ENCODE data around the gene MACROD2.

Gene MACROD2

DNA sequence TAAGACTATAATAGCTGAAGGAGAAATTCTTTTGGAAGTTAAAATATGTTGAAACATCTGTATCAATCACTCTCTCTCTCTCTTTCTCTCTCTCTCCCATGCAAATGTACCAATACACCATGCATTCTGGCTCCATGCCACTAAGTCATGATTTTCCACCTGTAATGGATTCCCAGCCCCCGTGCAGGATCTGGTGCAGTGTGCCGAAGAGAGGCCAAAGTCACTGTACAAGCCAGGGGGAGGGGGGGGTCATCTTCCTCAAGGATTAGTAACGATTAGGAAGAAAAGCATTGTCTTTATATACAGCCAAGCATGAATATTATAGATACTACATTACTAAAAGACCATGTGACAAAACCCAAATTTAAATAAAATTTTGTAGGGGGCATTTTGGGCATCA, 1852.8 kb downstream of the MACROD2 start:
- Histone ChIP-seq H3K27me3 (ENCODE audit: low read depth) (no peaks in the 10 kb centered on the region), H3K9me3 (no peaks in the 10 kb centered on the region), H3K4me1 (peaks cover 6% of the 10 kb centered on the region), H3K36me3 (replicated peaks) (no peaks in the 10 kb centered on the region), H3K4me3 (no peak overlapping the region)
- in situ Hi-C loops (cut with MboI; ENCODE audit: low sequenced_read_pairs) = no loop called here
- no peak for DNase-seq (ENCODE audit: low spot score in 2 of 2)

DNA sequence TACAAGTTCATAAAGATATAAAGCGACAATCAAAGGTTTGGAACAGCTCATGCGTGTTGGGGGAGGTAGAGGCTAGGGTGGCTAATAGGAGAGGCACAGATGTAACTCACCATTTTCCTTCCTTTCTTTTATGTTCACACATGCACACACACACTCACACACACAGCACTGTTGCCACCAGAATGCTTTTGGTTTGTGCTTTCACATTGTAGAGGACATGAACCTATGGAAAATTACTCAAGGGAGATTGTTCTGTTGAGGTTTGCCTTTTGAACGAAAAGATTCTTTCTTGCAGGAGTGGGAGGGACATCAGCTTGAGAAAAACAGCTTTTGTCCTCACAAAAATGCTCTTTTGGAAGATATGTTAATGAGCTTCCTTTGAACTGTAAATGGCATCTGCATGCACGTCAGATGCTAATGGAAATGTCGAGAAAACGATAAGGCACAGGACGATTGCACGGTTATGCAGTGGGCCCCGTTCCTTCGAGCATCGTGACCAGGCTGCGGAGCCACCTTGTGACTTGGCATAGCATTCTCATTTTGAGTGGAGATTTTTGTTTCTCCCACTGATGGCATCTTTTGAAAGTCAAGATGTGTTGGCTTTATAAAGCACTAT, 1853.8 kb downstream of the MACROD2 start:
- H3K36me3 ChIP-seq (replicated peaks) = no peaks in the 10 kb centered on the region
- no peak overlapping the region for H3K4me3 ChIP-seq
- no peaks in the 10 kb centered on the region for H3K9me3 ChIP-seq
- in situ Hi-C loops (cut with MboI; ENCODE audit: low sequenced_read_pairs) = no loop called here
- DNase-seq (ENCODE audit: low spot score in 2 of 2) = peak; percentile 20 to 60
- H3K27me3 ChIP-seq (ENCODE audit: low read depth) = no peaks in the 10 kb centered on the region
- peaks cover 6% of the 10 kb centered on the region for H3K4me1 ChIP-seq

DNA sequence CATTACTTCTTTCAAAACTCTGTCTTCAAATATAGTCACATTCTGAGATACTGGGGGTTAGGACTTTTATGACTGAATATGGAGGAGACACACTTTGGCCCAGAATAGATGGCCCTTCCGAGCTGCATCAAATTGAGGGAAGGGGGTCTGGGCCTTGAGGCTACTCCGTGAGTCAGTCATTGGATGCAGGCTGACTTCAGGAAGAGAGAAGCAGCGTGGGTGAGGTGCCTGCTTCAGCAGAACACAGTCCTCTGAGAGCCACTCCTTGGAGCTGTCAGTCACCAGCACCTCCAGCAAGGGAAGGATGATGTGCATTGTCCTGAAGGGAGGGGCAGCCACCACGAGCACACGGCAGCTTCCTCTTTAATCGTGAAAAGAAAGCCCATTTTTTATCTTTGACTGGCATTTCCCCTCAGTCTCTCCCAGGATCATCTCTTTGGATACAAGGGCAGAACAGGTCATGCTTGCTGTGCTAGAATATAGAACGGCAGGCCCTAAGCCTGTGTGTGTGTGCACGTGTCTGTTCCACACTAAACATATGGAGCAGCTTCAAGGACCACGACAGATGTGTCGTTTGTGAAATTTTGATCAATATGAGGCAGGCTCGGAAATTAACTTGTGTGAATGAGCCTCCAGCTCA, 1856.4 kb downstream of the MACROD2 start:
- Histone ChIP-seq H3K4me1 (peaks cover 6% of the 10 kb centered on the region), H3K9me3 (no peaks in the 10 kb centered on the region), H3K4me3 (no peak overlapping the region), H3K36me3 (replicated peaks) (no peaks in the 10 kb centered on the region), H3K27me3 (ENCODE audit: low read depth) (no peaks in the 10 kb centered on the region)
- no peak for DNase-seq (ENCODE audit: low spot score in 2 of 2)
- in situ Hi-C loops (cut with MboI; ENCODE audit: low sequenced_read_pairs) = no loop called here

DNA sequence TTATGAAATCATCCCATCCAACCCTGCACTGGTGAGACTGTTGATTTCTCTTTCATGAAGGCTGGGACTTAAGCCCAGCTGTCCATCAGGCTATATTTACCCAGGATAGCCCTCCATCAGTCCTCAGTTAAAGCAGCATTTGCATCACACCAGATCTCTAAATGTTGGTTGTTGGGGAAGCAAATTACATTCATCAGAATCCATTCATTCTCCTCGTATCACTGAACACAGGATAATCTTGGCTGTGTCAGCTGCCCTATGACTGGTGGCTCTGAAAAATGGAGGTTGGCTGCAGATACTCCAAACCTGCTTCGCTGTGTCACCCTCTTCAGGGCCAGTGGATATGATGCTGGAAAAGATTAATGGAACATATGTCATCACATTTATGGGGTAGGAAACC, 1859.6 kb downstream of the MACROD2 start:
- H3K9me3 ChIP-seq = no peaks in the 10 kb centered on the region
- in situ Hi-C loops (cut with MboI; ENCODE audit: low sequenced_read_pairs) = no loop called here
- no peaks in the 10 kb centered on the region for H3K27me3 ChIP-seq (ENCODE audit: low read depth)
- H3K36me3 ChIP-seq (replicated peaks) = no peaks in the 10 kb centered on the region
- no peak overlapping the region for H3K4me3 ChIP-seq
- no peak for DNase-seq (ENCODE audit: low spot score in 2 of 2)
- H3K4me1 ChIP-seq = no peaks in the 10 kb centered on the region

DNA sequence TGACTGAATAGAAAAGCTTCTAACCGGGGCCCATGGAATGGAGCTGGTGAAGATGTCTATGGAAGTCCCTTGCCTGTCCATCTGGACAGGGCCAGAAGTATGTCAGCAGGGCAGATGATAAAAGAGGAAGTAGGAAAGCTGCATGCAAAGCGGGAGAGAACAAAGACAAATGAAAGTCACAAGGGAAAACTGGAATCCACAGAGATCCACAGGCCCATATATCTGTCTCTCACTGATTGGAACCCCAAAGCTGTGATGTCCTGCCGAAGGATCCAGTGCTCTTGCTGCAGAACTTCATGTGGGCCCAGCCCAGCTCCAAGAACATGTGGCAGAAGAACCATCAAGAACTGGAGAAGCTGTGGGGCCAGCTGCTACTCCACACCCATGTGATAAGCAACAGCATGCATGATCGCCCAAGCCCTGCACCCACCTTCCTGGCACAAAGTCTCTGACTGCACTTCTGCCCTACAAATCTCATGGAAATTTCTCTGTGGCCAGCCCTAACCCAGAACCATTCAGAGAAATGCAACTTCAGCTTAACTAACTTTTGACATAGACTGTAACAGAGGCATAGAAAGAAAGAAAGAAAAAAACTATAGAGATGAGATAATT, 1862.0 kb downstream of the MACROD2 start:
- H3K4me1 ChIP-seq = no peaks in the 10 kb centered on the region
- no peaks in the 10 kb centered on the region for H3K36me3 ChIP-seq (replicated peaks)
- DNase-seq (ENCODE audit: low spot score in 2 of 2) = no peak
- H3K27me3 ChIP-seq (ENCODE audit: low read depth) = no peaks in the 10 kb centered on the region
- H3K4me3 ChIP-seq = no peak overlapping the region
- H3K9me3 ChIP-seq = no peaks in the 10 kb centered on the region
- in situ Hi-C loops (cut with MboI; ENCODE audit: low sequenced_read_pairs) = no loop called here

DNA sequence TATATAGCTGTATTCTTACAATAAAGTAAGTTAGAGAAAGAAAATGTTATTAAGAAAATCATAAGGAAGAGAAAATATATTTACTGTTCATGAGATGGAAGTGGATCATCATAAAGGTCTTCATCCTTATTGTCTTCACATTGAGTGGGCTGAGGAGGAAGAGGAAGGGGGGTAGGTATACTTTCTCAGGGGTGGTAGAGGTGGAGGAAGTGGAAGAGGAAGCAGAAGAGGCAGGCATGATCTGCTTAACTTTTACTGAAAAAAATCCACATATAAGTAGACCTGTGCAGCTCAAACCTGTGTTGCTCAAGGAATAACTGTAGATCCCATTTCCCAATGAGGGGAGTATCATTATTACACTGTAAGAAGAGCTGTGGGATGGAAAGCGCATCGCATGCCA, 1863.7 kb downstream of the MACROD2 start:
- in situ Hi-C loops (cut with MboI; ENCODE audit: low sequenced_read_pairs) = no loop called here
- Histone ChIP-seq H3K9me3 (no peaks in the 10 kb centered on the region), H3K4me3 (no peak overlapping the region), H3K4me1 (no peaks in the 10 kb centered on the region), H3K27me3 (ENCODE audit: low read depth) (no peaks in the 10 kb centered on the region), H3K36me3 (replicated peaks) (no peaks in the 10 kb centered on the region)
- DNase-seq (ENCODE audit: low spot score in 2 of 2) = no peak

DNA sequence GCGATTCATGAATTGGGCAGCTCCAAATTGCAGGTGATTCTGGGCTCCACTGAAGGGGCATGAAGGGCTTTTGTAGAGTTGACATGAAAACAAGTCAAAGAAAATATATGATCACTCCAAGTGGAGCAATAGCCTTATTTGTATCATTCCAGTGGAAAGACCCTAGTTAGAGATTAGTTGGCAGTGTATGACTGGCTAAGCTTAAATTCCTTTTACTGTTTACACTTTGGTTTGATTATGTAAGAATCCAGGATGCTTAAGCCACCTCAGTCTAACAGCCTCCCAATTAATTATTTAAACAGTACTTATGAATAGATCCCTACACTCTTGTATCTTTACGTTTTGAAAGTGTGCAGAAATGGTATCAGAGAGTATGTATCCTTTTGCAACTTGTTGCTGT, 1865.5 kb downstream of the MACROD2 start:
- in situ Hi-C loops (cut with MboI; ENCODE audit: low sequenced_read_pairs) = no loop called here
- no peaks in the 10 kb centered on the region for H3K9me3 ChIP-seq
- H3K27me3 ChIP-seq (ENCODE audit: low read depth) = no peaks in the 10 kb centered on the region
- H3K4me3 ChIP-seq = no peak overlapping the region
- DNase-seq (ENCODE audit: low spot score in 2 of 2) = no peak
- H3K4me1 ChIP-seq = no peaks in the 10 kb centered on the region
- H3K36me3 ChIP-seq (replicated peaks) = no peaks in the 10 kb centered on the region

DNA sequence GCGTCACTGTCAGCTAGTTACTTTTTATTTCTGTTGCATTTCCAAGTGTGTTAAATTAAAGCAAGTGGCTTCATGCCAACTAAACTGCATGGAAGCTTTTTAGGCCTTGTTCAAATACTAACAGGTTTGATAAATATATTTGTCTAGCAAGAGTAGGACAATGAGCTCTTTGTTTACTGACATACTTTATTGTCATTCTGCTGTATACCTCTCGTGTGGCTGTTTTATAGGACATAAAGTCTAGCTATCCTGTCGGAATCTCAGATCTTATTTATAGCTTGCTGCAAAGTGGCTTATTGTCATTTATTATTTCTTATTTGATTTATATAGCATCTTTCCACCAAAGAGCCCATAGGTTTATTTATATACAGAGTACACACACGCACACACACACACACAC, 1866.9 kb downstream of the MACROD2 start:
- Histone ChIP-seq H3K27me3 (ENCODE audit: low read depth) (no peaks in the 10 kb centered on the region), H3K9me3 (no peaks in the 10 kb centered on the region), H3K4me3 (no peak overlapping the region), H3K4me1 (no peaks in the 10 kb centered on the region), H3K36me3 (replicated peaks) (no peaks in the 10 kb centered on the region)
- no peak for DNase-seq (ENCODE audit: low spot score in 2 of 2)
- in situ Hi-C loops (cut with MboI; ENCODE audit: low sequenced_read_pairs) = no loop called here

DNA sequence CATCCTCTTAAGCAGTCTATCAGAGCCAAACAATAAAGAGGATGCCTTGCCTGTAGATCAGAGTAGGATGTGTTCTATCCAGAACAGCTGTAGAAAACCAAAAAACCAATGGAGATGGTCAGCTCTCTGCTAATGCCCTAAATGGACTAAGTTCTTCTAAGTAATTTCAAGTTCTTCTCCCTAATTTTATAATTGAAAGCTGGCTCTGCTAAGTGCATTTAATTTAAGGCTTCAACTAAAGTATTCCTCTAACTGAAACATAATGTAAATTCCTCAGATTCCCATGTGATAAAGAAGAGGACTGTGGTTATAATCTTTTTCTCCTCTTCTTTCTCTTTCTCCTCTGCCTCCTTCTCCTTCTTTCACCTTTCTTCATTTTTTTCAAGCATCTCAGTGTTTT, 1868.4 kb downstream of the MACROD2 start:
- DNase-seq (ENCODE audit: low spot score in 2 of 2) = no peak
- in situ Hi-C loops (cut with MboI; ENCODE audit: low sequenced_read_pairs) = no loop called here
- H3K4me1 ChIP-seq = no peaks in the 10 kb centered on the region
- no peaks in the 10 kb centered on the region for H3K36me3 ChIP-seq (replicated peaks)
- no peak overlapping the region for H3K4me3 ChIP-seq
- no peaks in the 10 kb centered on the region for H3K9me3 ChIP-seq
- H3K27me3 ChIP-seq (ENCODE audit: low read depth) = no peaks in the 10 kb centered on the region

DNA sequence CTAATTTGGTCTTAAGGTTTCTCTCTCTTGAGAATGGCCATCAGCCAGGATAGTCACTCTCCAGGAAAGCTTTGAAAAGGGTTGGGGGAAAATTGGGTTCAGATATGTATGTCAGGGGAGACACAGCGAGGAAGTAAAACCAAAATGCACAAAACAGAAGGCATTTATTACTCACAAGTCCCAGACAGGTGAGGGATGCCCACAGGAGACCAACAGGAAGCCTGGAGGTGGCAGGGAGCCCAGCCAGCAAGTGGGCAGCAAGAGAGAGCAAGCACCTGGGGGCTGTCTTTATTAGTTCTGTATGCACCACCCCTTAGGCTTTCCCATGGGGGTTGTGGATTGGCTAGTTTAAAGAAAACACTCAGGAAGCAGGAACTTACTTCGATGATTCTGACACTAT, 1870.2 kb downstream of the MACROD2 start:
- Histone ChIP-seq H3K9me3 (no peaks in the 10 kb centered on the region), H3K27me3 (ENCODE audit: low read depth) (no peaks in the 10 kb centered on the region), H3K4me1 (no peaks in the 10 kb centered on the region), H3K36me3 (replicated peaks) (no peaks in the 10 kb centered on the region), H3K4me3 (no peak overlapping the region)
- in situ Hi-C loops (cut with MboI; ENCODE audit: low sequenced_read_pairs) = no loop called here
- no peak for DNase-seq (ENCODE audit: low spot score in 2 of 2)

DNA sequence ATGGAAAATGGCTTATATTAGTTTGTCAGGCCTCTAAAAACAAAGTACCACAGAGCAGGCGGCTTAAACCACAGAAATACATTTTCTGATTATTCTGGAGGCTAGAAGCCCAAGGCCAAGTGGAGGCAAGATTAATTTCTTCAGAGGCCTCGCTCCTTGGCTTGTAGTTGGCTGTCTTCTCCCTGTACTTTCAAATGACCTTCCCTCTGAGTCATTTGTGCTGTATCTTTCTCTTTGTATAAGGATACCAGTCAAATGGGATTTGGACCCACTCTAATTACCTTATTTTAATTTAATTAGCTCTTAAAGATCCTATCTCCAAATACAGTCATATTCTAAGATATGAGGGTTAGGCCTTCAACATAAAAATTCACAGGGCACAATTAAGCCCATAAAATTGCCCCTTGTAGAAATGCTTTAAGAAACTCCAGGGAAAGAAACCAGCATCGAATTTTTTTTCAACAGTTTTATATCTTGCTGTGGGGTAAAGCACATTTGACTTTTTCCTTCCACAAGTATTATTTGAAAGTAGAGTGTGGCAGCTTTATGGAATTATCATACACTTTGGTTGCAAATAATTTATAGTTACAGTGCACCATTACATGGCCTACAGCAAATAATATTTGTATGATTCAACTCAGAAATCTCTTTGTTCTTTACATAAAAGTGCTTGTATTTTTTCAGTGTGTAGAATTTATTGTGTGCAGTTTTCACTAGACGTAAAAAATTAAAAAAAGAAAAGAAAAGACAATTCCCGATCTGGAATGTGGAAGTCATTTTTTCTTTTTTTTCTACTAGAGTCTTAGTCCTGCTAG, 1871.8 kb downstream of the MACROD2 start:
- no peaks in the 10 kb centered on the region for H3K9me3 ChIP-seq
- no peaks in the 10 kb centered on the region for H3K36me3 ChIP-seq (replicated peaks)
- H3K27me3 ChIP-seq (ENCODE audit: low read depth) = no peaks in the 10 kb centered on the region
- H3K4me3 ChIP-seq = no peak overlapping the region
- DNase-seq (ENCODE audit: low spot score in 2 of 2) = no peak
- no peaks in the 10 kb centered on the region for H3K4me1 ChIP-seq
- in situ Hi-C loops (cut with MboI; ENCODE audit: low sequenced_read_pairs) = no loop called here

DNA sequence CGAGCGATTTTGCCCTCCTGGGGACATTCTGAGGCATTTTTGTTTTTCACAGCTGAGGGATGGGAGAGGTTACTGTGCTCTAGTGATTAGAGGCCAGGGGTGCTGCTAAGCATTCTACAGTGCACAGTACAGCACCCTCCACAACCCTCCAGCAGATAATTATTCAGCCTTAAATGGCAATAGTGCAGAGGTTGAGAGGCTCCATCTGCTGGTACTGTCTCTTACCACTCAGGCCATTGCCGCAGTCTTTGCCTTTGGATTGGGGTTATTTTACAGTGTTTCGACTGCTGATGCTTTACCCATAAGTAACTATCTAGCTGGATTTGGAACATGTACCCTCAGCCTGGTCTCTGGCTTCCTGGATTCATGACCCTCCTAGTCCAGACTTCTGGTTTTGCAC, 1872.6 kb downstream of the MACROD2 start:
- Histone ChIP-seq H3K9me3 (no peaks in the 10 kb centered on the region), H3K27me3 (ENCODE audit: low read depth) (no peaks in the 10 kb centered on the region), H3K36me3 (replicated peaks) (no peaks in the 10 kb centered on the region), H3K4me3 (no peak overlapping the region), H3K4me1 (no peaks in the 10 kb centered on the region)
- in situ Hi-C loops (cut with MboI; ENCODE audit: low sequenced_read_pairs) = no loop called here
- no peak for DNase-seq (ENCODE audit: low spot score in 2 of 2)

DNA sequence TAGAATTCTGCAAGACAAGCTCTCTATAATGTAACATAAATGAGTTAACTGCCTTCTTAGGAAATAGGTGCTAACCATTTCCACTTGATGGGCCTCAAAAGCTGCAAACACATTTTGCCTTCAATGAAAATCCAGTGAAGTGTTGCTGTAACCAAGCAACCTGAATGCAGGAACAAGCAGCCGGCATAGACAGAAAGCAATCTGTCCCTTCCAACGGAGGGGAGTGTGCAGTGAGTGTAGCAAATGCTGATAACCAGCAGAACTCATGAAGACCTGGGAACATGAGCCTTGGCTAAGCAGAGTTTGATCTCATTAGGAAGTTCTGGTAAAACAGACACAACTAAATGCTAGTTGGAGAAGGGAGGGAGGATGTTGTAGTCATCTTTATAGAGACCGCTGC, 1880.1 kb downstream of the MACROD2 start:
- Histone ChIP-seq H3K4me3 (no peak overlapping the region), H3K9me3 (no peaks in the 10 kb centered on the region), H3K36me3 (replicated peaks) (no peaks in the 10 kb centered on the region), H3K4me1 (no peaks in the 10 kb centered on the region), H3K27me3 (ENCODE audit: low read depth) (no peaks in the 10 kb centered on the region)
- in situ Hi-C loops (cut with MboI; ENCODE audit: low sequenced_read_pairs) = no loop called here
- no peak for DNase-seq (ENCODE audit: low spot score in 2 of 2)

DNA sequence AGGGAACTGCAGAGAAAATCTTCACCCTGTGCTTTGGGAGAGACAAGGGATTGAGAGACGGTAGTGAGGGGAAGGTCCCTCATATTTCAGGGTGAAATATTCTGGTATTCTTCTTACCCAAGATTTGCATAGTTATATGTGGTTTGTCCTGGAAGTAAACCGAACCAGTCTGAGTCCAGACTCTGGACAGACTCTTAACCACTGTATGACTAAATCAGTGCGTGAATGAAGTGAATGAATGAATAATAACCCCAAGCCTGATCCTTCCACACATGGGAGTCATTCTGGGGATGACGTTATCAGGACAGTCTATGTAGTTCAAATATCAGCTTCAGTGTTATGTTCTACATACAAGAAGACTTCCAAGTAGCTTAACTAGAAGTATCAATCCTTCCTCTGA, 1887.2 kb downstream of the MACROD2 start:
- DNase-seq (ENCODE audit: low spot score in 2 of 2) = no peak
- in situ Hi-C loops (cut with MboI; ENCODE audit: low sequenced_read_pairs) = no loop called here
- H3K36me3 ChIP-seq (replicated peaks) = no peaks in the 10 kb centered on the region

More for the DNA sequence above, 1887.2 kb downstream of the MACROD2 start:
- Histone ChIP-seq H3K4me3 (no peak overlapping the region), H3K4me1 (no peaks in the 10 kb centered on the region), H3K27me3 (ENCODE audit: low read depth) (no peaks in the 10 kb centered on the region), H3K9me3 (no peaks in the 10 kb centered on the region; the same call in 1 of the 2 replicates)

Data from HAP-1 (cell line).